CD4-positive, alpha-beta T cell treated with Interleukin-15 for 4 hours (primary cell): ENCODE measurements around the gene RPL29.

Source experiments
- DNase-seq: peaks from one replicate; pipeline ENCODE4 v3.0.0-alpha.2; 2020; ENCODE audit warnings: low spot score

Gene RPL29

GRCh38 chr3:51945031-51945840 is 50.5 kb downstream of the RPL29 start:
- DNase-seq: no peak

GRCh38 chr3:51944451-51945021 is 51.2 kb downstream of the RPL29 start:
- DNase-seq: no peak
